Esophagus muscularis mucosa (tissue), 4 donors: ENCODE measurements around the gene MACROD2. TPM values are rescaled to one million over a fixed set of nuclear protein-coding genes. Genes with fewer than 3 reads are reported as not detected.

Experiments
- DNase-seq: peaks from one replicate; pipeline ENCODE4 v3.0.0-alpha.2; 2017; ENCODE audit errors: extremely low spot score
- H3K27ac ChIP-seq, 4 donors: fragments of 200-600 bp; sonication (generic); replicated peaks in 1 of 4; 1 replicate in 3 of 4; 2 replicates in 1 of 4; pipeline ENCODE4 v1.5.1; 2016 to 2019; ENCODE audit warnings: mild to moderate bottlenecking in 1 of 4
- H3K27me3 ChIP-seq, 4 donors: fragments of 200-600 bp; sonication (generic); one replicate each; pipeline versions ENCODE4 v1.5.1 to v1.6.0; 2016 to 2019
- H3K36me3 ChIP-seq, 4 donors: fragments of 200-600 bp; sonication (generic); one replicate each; pipeline ENCODE4 v1.5.1; 2016 to 2019
- H3K4me1 ChIP-seq, 4 donors: fragments of 200-600 bp; sonication (generic); one replicate each; pipeline ENCODE4 v1.5.1; 2016 to 2019
- H3K4me3 ChIP-seq, 4 donors: fragments of 200-600 bp; sonication (generic); 1 replicate in 2 of 4; 2 replicates in 2 of 4; pipeline ENCODE4 v1.5.1; 2016 to 2019; ENCODE audit warnings: mild to moderate bottlenecking in 4 of 4, moderate library complexity in 1 of 4
- H3K9me3 ChIP-seq, 4 donors: fragments of 200-600 bp; sonication (generic); 1 replicate in 3 of 4; 2 replicates in 1 of 4; pipeline ENCODE4 v1.5.1; 2016 to 2019
- CTCF ChIP-seq, 3 experiments: fragments of 200-600 bp in 2 of 3; fragments of 450-650 bp in 1 of 3; sonication (generic) in 2 of 3; IDR thresholded peaks; one replicate each; pipeline ENCODE4 v1.5.1; 2017 to 2019; ENCODE audit warnings: antibody characterized with exemption in 3 of 3, mild to moderate bottlenecking in 2 of 3, moderate library complexity in 1 of 3
- EP300 ChIP-seq: sonication (generic); formaldehyde crosslinking; IDR thresholded peaks from one replicate; pipeline ENCODE4 v1.6.1; 2017; ENCODE audit warnings: antibody characterized with exemption
- POLR2A ChIP-seq: fragments of 450-650 bp; IDR thresholded peaks from one replicate; pipeline ENCODE4 v1.6.1; 2017; ENCODE audit warnings: antibody characterized with exemption, moderate library complexity, mild to moderate bottlenecking, low read depth
- POLR2AphosphoS5 ChIP-seq, 2 donors: sonication (generic); formaldehyde crosslinking; IDR thresholded peaks; one replicate each; pipeline ENCODE4 v1.6.1; 2017; ENCODE audit warnings: antibody characterized with exemption in 2 of 2
- WGBS: methylation state at CpG from one replicate; pipeline ENCODE4 v1.1.5; 2018; 5-methylcytosine and 5-hydroxymethylcytosine counted together
- intact Hi-C: fragments of 100-400 bp; cut with DNase I; formaldehyde crosslinking; loops from one replicate; pipeline ENCODE4 v1.15.1; 2023
- total RNA-seq, 4 donors: library from RNA; depleted of rRNA; stranded (reverse); fragments of >200 nt; gene quantifications; one replicate each; pipeline versions ENCODE4 v1.1.0 to v1.2.1, GENCODE V29; 2016

Gene MACROD2
- total RNA-seq, 4 donors from 2014 or later: 1.4 to 3.6 (median 2.6) TPM

- Histone ChIP-seq H3K27ac (no peak overlapping the region), H3K36me3 (no peaks in the 10 kb centered on the region), H3K4me1 (no peaks in the 10 kb centered on the region), H3K9me3 (no peaks in the 10 kb centered on the region), H3K4me3 (no peak overlapping the region), H3K27me3 (no peaks in the 10 kb centered on the region)
- intact Hi-C loops: no loop called here
- WGBS: 100% methylated on average over 1 of the region's 1 CpG
- no peak for DNase-seq
- no peak for TF ChIP-seq POLR2A
- no peak for TF ChIP-seq EP300
- TF ChIP-seq CTCF (IDR thresholded peaks at IDR 0.05): no peak
- no peak for TF ChIP-seq POLR2AphosphoS5 (IDR thresholded peaks at IDR 0.05)
Observed at GRCh38 chr20:15379681-15380296, 1384.5 kb downstream of the MACROD2 start.

- no peak overlapping the region for H3K27ac ChIP-seq
- no peak overlapping the region for H3K4me3 ChIP-seq
- no peaks in the 10 kb centered on the region for H3K27me3 ChIP-seq
- no peak for TF ChIP-seq CTCF (IDR thresholded peaks at IDR 0.05)
- no peak for TF ChIP-seq EP300
- no peak for TF ChIP-seq POLR2A
- TF ChIP-seq POLR2AphosphoS5 (IDR thresholded peaks at IDR 0.05): no peak
- H3K9me3 ChIP-seq: no peaks in the 10 kb centered on the region
- 77% methylated on average over 1 of the region's 1 CpG for WGBS
- H3K36me3 ChIP-seq: no peaks in the 10 kb centered on the region
- no peak for DNase-seq
- no peaks in the 10 kb centered on the region for H3K4me1 ChIP-seq
- intact Hi-C loops: no loop called here
Observed at GRCh38 chr20:15380770-15381169, 1385.5 kb downstream of the MACROD2 start.

- intact Hi-C loops: no loop called here
- H3K4me3 ChIP-seq: no peak overlapping the region
- no peaks in the 10 kb centered on the region for H3K27me3 ChIP-seq
- DNase-seq: no peak
- no peaks in the 10 kb centered on the region for H3K4me1 ChIP-seq
- H3K9me3 ChIP-seq: no peaks in the 10 kb centered on the region
- no peaks in the 10 kb centered on the region for H3K36me3 ChIP-seq
- TF ChIP-seq POLR2AphosphoS5 (IDR thresholded peaks at IDR 0.05) (no peak), POLR2A (no peak), EP300 (no peak)
- no peak overlapping the region for H3K27ac ChIP-seq
Observed at GRCh38 chr20:15387228-15387627, 1391.9 kb downstream of the MACROD2 start.

GRCh38 chr20:15395457-15395856 lies 1400.1 kb downstream of the MACROD2 start:
- Histone ChIP-seq H3K4me1 (no peaks in the 10 kb centered on the region), H3K9me3 (no peaks in the 10 kb centered on the region), H3K4me3 (no peak overlapping the region), H3K27me3 (no peaks in the 10 kb centered on the region), H3K27ac (no peak overlapping the region), H3K36me3 (no peaks in the 10 kb centered on the region)
- intact Hi-C loops: no loop called here
- 83% methylated on average over 3 of the region's 3 CpGs for WGBS
- no peak for TF ChIP-seq CTCF (IDR thresholded peaks at IDR 0.05)
- TF ChIP-seq POLR2A: no peak
- TF ChIP-seq EP300: no peak
- no peak for TF ChIP-seq POLR2AphosphoS5 (IDR thresholded peaks at IDR 0.05)
- no peak for DNase-seq

GRCh38 chr20:15396026-15396425 lies 1400.7 kb downstream of the MACROD2 start:
- TF ChIP-seq POLR2A (no peak), EP300 (no peak), CTCF (IDR thresholded peaks at IDR 0.05) (no peak), POLR2AphosphoS5 (IDR thresholded peaks at IDR 0.05) (no peak)
- intact Hi-C loops: no loop called here
- H3K27me3 ChIP-seq: no peaks in the 10 kb centered on the region
- no peak overlapping the region for H3K4me3 ChIP-seq
- DNase-seq: no peak
- no peaks in the 10 kb centered on the region for H3K36me3 ChIP-seq
- H3K4me1 ChIP-seq: no peaks in the 10 kb centered on the region
- H3K9me3 ChIP-seq: no peaks in the 10 kb centered on the region
- no peak overlapping the region for H3K27ac ChIP-seq
- 97% methylated on average over 2 of the region's 2 CpGs for WGBS
